ENCODE results near the gene CCDC88B.

- TF ChIP-seq ZBTB10 (tag by site-specific recombination; IDR thresholded peaks at IDR 0.05), result no peak
- TF ChIP-seq ZNF121 (tag by site-specific recombination; IDR thresholded peaks at IDR 0.05), result no peak
- no peak for TF ChIP-seq ZNF837 (tag by site-specific recombination; IDR thresholded peaks at IDR 0.05)
- TF ChIP-seq CTCF (tag by site-specific recombination; IDR thresholded peaks at IDR 0.05), result no peak
These were observed 41.3 kb downstream of the CCDC88B start for GRCh38 chr11:64381350-64381749.
